ENCODE results near the gene NUPR1. TPM values are rescaled to one million over a fixed set of nuclear protein-coding genes. Genes with fewer than 3 reads are reported as not detected.

NUPR1 gene
- total and polyA plus RNA-seq, 2 of the 13 experiments (the other 11 are each of a cell fraction or from before 2014, with no cell fraction given): 18.0 to 25.6 TPM

- no peak for ATAC-seq
- no peak for FAIRE-seq
- Histone ChIP-seq H2AFZ (ENCODE audit: low read length) (no peak overlapping the region), H3K79me2 (ENCODE audit: insufficient read depth, low read length) (no peaks in the 10 kb centered on the region), H3K27me3 (ENCODE audit: control insufficient read depth in 1 of 2, insufficient read depth in 2 of 2, low read length in 2 of 2) (peaks cover 0 to 14% of the 10 kb centered on the region in 2 experiments; a peak in 1 of 5 replicates), H3K4me1 (ENCODE audit: insufficient read depth, low read length) (peaks cover 58% of the 10 kb centered on the region), H3K9me3 (ENCODE audit: low read length) (no peaks in the 10 kb centered on the region), H4K20me1 (ENCODE audit: insufficient read depth, low read length) (no peaks in the 10 kb centered on the region), H3K27ac (ENCODE audit: extremely low read length, insufficient read depth, low read length) (no peak overlapping the region), H3K9ac (ENCODE audit: insufficient read depth, low read depth, low read length) (no peak overlapping the region), H3K4me3 (replicated peaks in 1 of 3; ENCODE audit: insufficient read depth in 1 of 3, low read depth in 2 of 3, low read length in 3 of 3) (no peak overlapping the region), H3K4me2 (ENCODE audit: low read depth, low read length) (no peak overlapping the region), H3K36me3 (replicated peaks in 1 of 2; ENCODE audit: control insufficient read depth in 1 of 2, insufficient read depth in 2 of 2, low read length in 2 of 2) (no peaks in the 10 kb centered on the region)
- POLR2A ChIA-PET: no interaction called here
- intact Hi-C loops (cut with micrococcal nuclease; ENCODE audit: unreplicated experiment) (loop anchor here (10.0 kb wide), 1 partner anchor 70 kb away; the partner anchor contains the start of gene SULT1A1), in situ Hi-C loops (cut with HindIII; ENCODE audit: extremely low pct_ligation_motif_present, low pct_unique_long_range_greater_than_20kb) (no loop called here)
- no peak for DNase-seq (ENCODE audit: low spot score)
- no TSS peak for BruUV-seq (replicated peaks)
- WGBS (ENCODE audit: low lambda C conversion rate): 92% methylated on average over 3 of the region's 3 CpGs
- TF ChIP-seq ZNF121 (CRISPR knock-in tag; IDR thresholded peaks at IDR 0.05): peak; percentile 39; the same call in 1 of the 2 replicates
- TF ChIP-seq ZNF12 (CRISPR knock-in tag; IDR thresholded peaks at IDR 0.05): no peak
- CTCF ChIA-PET (ENCODE audit: low intra/inter-chr PET ratio, low total read pairs): no interaction called here
These were observed 6.2 kb upstream of the NUPR1 start for GRCh38 chr16:28544998-28545397.

- ATAC-seq (no peak), FAIRE-seq (no peak), DNase-seq (ENCODE audit: low spot score) (no peak)
- Histone ChIP-seq H3K36me3 (replicated peaks in 1 of 2; ENCODE audit: control insufficient read depth in 1 of 2, insufficient read depth in 2 of 2, low read length in 2 of 2) (no peaks in the 10 kb centered on the region), H3K9ac (ENCODE audit: insufficient read depth, low read depth, low read length) (no peak overlapping the region), H3K4me1 (ENCODE audit: insufficient read depth, low read length) (peaks cover 63% of the 10 kb centered on the region), H3K79me2 (ENCODE audit: insufficient read depth, low read length) (peaks cover 7% of the 10 kb centered on the region), H3K27me3 (ENCODE audit: control insufficient read depth in 1 of 2, insufficient read depth in 2 of 2, low read length in 2 of 2) (peaks cover 0 to 10% of the 10 kb centered on the region in 2 experiments; a peak in 1 of 5 replicates), H3K4me3 (replicated peaks in 1 of 3; ENCODE audit: insufficient read depth in 1 of 3, low read depth in 2 of 3, low read length in 3 of 3) (peak overlapping the region; percentile 1 to 28 (median 28); a peak in 3 of 6 replicates), H3K27ac (ENCODE audit: extremely low read length, insufficient read depth, low read length) (no peak overlapping the region), H4K20me1 (ENCODE audit: insufficient read depth, low read length) (no peaks in the 10 kb centered on the region), H2AFZ (ENCODE audit: low read length) (peak overlapping the region; percentile 66), H3K9me3 (ENCODE audit: low read length) (no peaks in the 10 kb centered on the region), H3K4me2 (ENCODE audit: low read depth, low read length) (peak overlapping the region; percentile 72)
- intact Hi-C loops (cut with micrococcal nuclease; ENCODE audit: unreplicated experiment) (loop anchor here (10.0 kb wide), 1 partner anchor 72 kb away; the partner anchor contains the start of gene SULT1A1), in situ Hi-C loops (cut with HindIII; ENCODE audit: extremely low pct_ligation_motif_present, low pct_unique_long_range_greater_than_20kb) (no loop called here)
- ChIA-PET POLR2A (interaction anchor here (1.2 kb wide), 1 partner anchor 54 kb away, joined by 3 read pairs; the partner anchor contains the start of gene SULT1A2), CTCF (ENCODE audit: low intra/inter-chr PET ratio, low total read pairs) (no interaction called here)
- BruUV-seq (replicated peaks): no TSS peak
- WGBS (ENCODE audit: low lambda C conversion rate): 32% methylated on average over 7 of the region's 7 CpGs
- TF ChIP-seq MLLT10 (CRISPR knock-in tag; IDR thresholded peaks at IDR 0.05) (no peak), CREB1 (IDR thresholded peaks at IDR 0.05) (0 out of 2 replicates have a peak, but pooled peaks have one; percentile 24), CREB1 (CRISPR knock-in tag; IDR thresholded peaks at IDR 0.05) (no peak), HOXA3 (CRISPR knock-in tag; IDR thresholded peaks at IDR 0.05) (peak; percentile 52; the same call in 1 of the 2 replicates), DR1 (CRISPR knock-in tag; IDR thresholded peaks at IDR 0.05) (no peak), ZSCAN29 (CRISPR knock-in tag; conservative IDR thresholded peaks at IDR 0.05) (no peak), ZHX2 (IDR thresholded peaks at IDR 0.05; ENCODE audit: low read depth) (0 out of 2 replicates have a peak, but pooled peaks have one; percentile 28), ZHX2 (CRISPR knock-in tag; IDR thresholded peaks at IDR 0.05; ENCODE audit: borderline replicate concordance) (no peak), ELF3 (CRISPR knock-in tag; IDR thresholded peaks at IDR 0.05) (peak; percentile 70), ZKSCAN1 (IDR thresholded peaks at IDR 0.05; ENCODE audit: low read length) (no peak), SPEN (CRISPR knock-in tag; IDR thresholded peaks at IDR 0.05; ENCODE audit: low read depth) (no peak), ZBTB7B (CRISPR knock-in tag; IDR thresholded peaks at IDR 0.05) (no peak), SYNCRIP (IDR thresholded peaks at IDR 0.05; ENCODE audit: insufficient read depth, low read depth, low read length) (no peak)
These were observed 4.3 kb upstream of the NUPR1 start for GRCh38 chr16:28543072-28543471.
